Fibroblast of skin of left quadriceps (primary cell): ENCODE data around the gene TRIM33.
"Not testable (repeated sequence)": the region's sequence is repeated elsewhere in the genome, so short reads cannot be mapped to it uniquely, and the experiment has no call there.

Experiments
- DNase-seq, 2 experiments: peaks; one replicate each; pipeline ENCODE4 v3.0.0-alpha.2; 2013; ENCODE audit warnings: low read depth in 2 of 2

TRIM33 gene

GRCh38 chr1:114467491-114467890, 43.5 kb downstream of the TRIM33 start:
- DNase-seq, result no peak

- DNase-seq, result no peak
Measured at GRCh38 chr1:114466334-114467014, 44.5 kb downstream of the TRIM33 start.

- no peak for DNase-seq
Measured at GRCh38 chr1:114462963-114463362, 48.0 kb downstream of the TRIM33 start.

GRCh38 chr1:114462341-114462740, 48.7 kb downstream of the TRIM33 start:
- no peak for DNase-seq

- DNase-seq, result no peak
Measured at GRCh38 chr1:114458237-114458777, 52.7 kb downstream of the TRIM33 start.

GRCh38 chr1:114457675-114458236, 53.2 kb downstream of the TRIM33 start:
- DNase-seq, result no peak

- DNase-seq, result no peak
Measured at GRCh38 chr1:114456586-114456985, 54.4 kb downstream of the TRIM33 start.

- no peak for DNase-seq
Measured at GRCh38 chr1:114455102-114455785, 55.8 kb downstream of the TRIM33 start.

GRCh38 chr1:114454539-114454938, 56.5 kb downstream of the TRIM33 start:
- no peak for DNase-seq

GRCh38 chr1:114453361-114453784, 57.6 kb downstream of the TRIM33 start:
- DNase-seq, result no peak

- no peak for DNase-seq
Measured at GRCh38 chr1:114448370-114449036, 62.5 kb downstream of the TRIM33 start.

- DNase-seq, result no peak
Measured at GRCh38 chr1:114446198-114446597, 64.8 kb downstream of the TRIM33 start.

- DNase-seq, result not testable (repeated sequence)
Measured at GRCh38 chr1:114443226-114443625, 67.8 kb downstream of the TRIM33 start.

- no peak for DNase-seq
Measured at GRCh38 chr1:114441332-114441731, 69.7 kb downstream of the TRIM33 start.

GRCh38 chr1:114439369-114439768, 71.6 kb downstream of the TRIM33 start:
- DNase-seq, result no peak

- DNase-seq, result no peak
Measured at GRCh38 chr1:114437812-114438211, 73.2 kb downstream of the TRIM33 start.

GRCh38 chr1:114436799-114437198, 74.2 kb downstream of the TRIM33 start:
- no peak for DNase-seq

- no peak for DNase-seq
Measured at GRCh38 chr1:114435088-114435715, 75.8 kb downstream of the TRIM33 start.

- no peak for DNase-seq
Measured at GRCh38 chr1:114431026-114431425, 80.0 kb downstream of the TRIM33 start.

GRCh38 chr1:114428083-114428754, 82.8 kb downstream of the TRIM33 start:
- DNase-seq, result peak in 1 of 2 experiments; percentile 1

GRCh38 chr1:114427612-114428011, 83.4 kb downstream of the TRIM33 start:
- DNase-seq, result no peak
